Parathyroid adenoma (tissue), 2 donors: ENCODE results near the gene USP4.

Experiments used
- H2AFZ ChIP-seq: fragments of 300-600 bp; sonication (generic); one replicate; pipeline ENCODE4 v1.7.0; 2017; ENCODE audit warnings: antibody characterized with exemption, mild to moderate bottlenecking
- H3K27ac ChIP-seq: fragments of 300-600 bp; sonication (generic); one replicate; pipeline ENCODE4 v1.7.0; 2017
- H3K27me3 ChIP-seq: fragments of 300-600 bp; sonication (generic); one replicate; pipeline ENCODE4 v1.7.0; 2017; ENCODE audit warnings: low read length; ENCODE audit not compliant: control insufficient read depth, insufficient read depth
- H3K36me3 ChIP-seq: fragments of 300-600 bp; sonication (generic); one replicate; pipeline ENCODE4 v1.7.0; 2017; ENCODE audit warnings: low read length; ENCODE audit not compliant: control insufficient read depth, insufficient read depth
- H3K4me1 ChIP-seq: fragments of 300-600 bp; sonication (generic); one replicate; pipeline ENCODE4 v1.7.0; 2017; ENCODE audit warnings: control low read depth
- H3K4me2 ChIP-seq: fragments of 300-600 bp; sonication (generic); one replicate; pipeline ENCODE4 v1.7.0; 2017; ENCODE audit warnings: low read length
- H3K4me3 ChIP-seq: fragments of 300-600 bp; sonication (generic); one replicate; pipeline ENCODE4 v1.7.0; 2017; ENCODE audit warnings: low read depth, low read length
- H3K79me2 ChIP-seq: fragments of 300-600 bp; sonication (generic); one replicate; pipeline ENCODE4 v1.7.0; 2017; ENCODE audit warnings: control low read depth
- H3K9ac ChIP-seq: fragments of 300-600 bp; sonication (generic); one replicate; pipeline ENCODE4 v1.7.0; 2017; ENCODE audit warnings: mild to moderate bottlenecking
- H3K9me3 ChIP-seq: fragments of 300-600 bp; sonication (generic); one replicate; pipeline ENCODE4 v1.7.0; 2017; ENCODE audit warnings: low read length; ENCODE audit not compliant: control insufficient read depth
- TF ChIP-seq, protein P1 (sequence below): fragments of 300-600 bp; sonication (generic); IDR thresholded peaks from one replicate; pipeline ENCODE4 v1.7.0; 2017; ENCODE audit warnings: antibody characterized with exemption, mild to moderate bottlenecking
- donor health status: primary hyperparathyroidism.

USP4 gene

DNA sequence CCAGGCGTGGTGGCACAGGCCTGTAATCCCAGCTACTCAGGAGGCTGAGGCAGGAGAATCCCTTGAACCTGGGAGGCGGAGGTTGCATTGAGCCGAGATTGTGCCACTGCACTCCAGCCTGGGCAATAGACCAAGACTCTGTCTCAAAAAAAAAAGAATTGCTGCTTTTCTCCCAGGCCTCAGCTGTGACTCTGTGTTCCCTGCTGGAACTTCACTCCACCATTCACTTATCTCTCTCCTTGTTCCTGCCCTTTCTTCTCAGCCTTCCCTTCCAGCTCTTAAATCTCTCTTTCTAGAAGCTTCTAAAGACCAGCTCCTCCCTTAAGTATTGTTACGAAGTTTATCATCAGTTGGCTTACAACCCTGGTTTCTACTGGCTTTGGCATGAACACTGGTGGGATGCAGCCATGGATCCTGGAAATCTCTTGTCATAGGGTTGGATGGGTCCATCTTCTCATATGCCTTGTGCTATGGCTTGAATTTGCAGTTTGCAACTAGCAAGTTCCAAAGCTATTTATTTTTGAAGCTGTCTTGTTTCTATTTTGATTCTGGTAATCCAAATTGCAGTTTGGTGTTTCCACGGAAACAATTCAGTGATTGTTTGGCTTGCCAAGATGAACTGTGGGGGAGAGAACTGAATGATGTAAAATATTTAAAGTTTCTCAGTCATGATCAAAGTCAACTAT lies 73.3 kb downstream of the USP4 start:
- Histone ChIP-seq H3K9me3 (no peaks in the 10 kb centered on the region), H3K27me3 (no peaks in the 10 kb centered on the region), H3K9ac (no peak overlapping the region), H3K79me2 (no peaks in the 10 kb centered on the region), H3K36me3 (no peaks in the 10 kb centered on the region), H3K27ac (no peak overlapping the region), H3K4me3 (no peak overlapping the region), H3K4me1 (no peaks in the 10 kb centered on the region), H2AFZ (no peak overlapping the region), H3K4me2 (no peak overlapping the region)
- TF ChIP-seq, protein P1, sequence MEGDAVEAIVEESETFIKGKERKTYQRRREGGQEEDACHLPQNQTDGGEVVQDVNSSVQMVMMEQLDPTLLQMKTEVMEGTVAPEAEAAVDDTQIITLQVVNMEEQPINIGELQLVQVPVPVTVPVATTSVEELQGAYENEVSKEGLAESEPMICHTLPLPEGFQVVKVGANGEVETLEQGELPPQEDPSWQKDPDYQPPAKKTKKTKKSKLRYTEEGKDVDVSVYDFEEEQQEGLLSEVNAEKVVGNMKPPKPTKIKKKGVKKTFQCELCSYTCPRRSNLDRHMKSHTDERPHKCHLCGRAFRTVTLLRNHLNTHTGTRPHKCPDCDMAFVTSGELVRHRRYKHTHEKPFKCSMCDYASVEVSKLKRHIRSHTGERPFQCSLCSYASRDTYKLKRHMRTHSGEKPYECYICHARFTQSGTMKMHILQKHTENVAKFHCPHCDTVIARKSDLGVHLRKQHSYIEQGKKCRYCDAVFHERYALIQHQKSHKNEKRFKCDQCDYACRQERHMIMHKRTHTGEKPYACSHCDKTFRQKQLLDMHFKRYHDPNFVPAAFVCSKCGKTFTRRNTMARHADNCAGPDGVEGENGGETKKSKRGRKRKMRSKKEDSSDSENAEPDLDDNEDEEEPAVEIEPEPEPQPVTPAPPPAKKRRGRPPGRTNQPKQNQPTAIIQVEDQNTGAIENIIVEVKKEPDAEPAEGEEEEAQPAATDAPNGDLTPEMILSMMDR = no peak

DNA sequence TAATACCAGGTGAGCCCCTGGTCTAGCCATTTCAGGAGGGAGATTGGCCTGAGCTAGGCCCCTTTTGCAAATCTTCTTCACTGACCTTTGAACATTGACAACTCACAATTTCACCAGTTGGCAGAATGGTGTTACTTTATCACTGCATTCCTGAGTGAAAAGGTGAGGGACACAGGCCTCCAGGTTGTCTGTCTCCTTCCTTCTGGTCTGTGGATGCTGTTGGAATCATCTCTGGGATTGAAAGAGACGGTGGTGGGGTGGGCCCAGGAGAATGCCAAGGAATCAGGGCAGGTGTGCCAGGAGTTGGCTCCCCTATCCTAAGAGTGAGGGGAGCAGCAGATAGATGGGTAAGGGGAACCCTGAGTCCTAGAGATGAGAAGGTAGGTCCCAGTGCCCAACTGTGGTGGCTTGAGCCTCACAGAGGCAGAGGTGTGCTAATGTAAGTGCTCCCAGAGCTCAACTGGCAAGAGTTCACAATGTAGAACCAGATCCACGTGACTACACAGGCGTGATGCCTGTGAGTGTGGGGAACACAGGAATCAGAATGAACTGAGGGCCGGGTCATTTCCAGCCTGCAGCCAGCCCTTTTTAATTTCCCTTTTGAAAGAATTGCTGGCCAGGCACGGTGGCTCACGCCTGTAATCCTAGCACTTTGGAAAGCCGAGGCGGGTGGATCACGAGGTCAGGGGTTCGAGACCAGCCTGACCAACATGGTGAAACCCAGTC lies 74.0 kb downstream of the USP4 start:
- Histone ChIP-seq H3K79me2 (no peaks in the 10 kb centered on the region), H3K9ac (no peak overlapping the region), H3K4me2 (no peak overlapping the region), H3K27me3 (no peaks in the 10 kb centered on the region), H3K36me3 (no peaks in the 10 kb centered on the region), H3K4me3 (no peak overlapping the region), H3K27ac (no peak overlapping the region), H3K4me1 (no peaks in the 10 kb centered on the region), H2AFZ (no peak overlapping the region), H3K9me3 (no peaks in the 10 kb centered on the region)
- TF ChIP-seq, protein P1 = no peak

DNA sequence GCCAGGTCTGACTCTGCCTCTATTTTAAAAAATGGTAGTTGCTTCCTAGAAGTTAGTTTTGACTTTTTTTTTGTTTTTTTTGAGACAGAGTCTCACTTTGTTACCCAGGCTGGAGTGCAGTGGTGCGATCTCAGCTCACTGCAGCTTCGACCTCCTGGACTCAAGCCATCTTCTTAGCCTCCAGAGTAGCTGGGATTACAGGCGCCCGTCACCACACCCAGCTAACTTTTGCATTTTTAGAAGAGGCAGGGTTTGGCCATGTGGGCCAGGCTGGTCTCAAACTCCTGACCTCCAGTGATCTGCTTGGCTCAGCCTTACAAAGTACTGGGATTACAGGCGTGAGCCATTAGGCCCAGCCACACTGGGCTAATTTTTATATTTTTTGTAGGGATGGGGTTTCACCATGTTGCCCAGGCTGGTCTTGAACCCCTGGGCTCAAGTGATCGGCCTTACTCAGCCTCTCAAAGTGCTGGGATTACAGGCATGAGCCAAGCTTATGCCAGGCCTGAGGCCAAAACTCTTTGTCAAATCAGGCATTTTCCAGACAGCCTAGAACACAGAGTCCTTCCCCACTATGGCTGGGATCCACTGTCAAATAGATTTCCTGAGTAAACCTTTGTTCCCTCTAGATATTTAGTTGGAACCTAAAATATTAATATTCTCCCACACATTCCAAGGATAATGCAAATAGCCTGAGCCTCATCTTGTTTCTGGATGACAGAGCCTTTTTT lies 76.5 kb downstream of the USP4 start:
- Histone ChIP-seq H2AFZ (no peak overlapping the region), H3K4me1 (no peaks in the 10 kb centered on the region), H3K9me3 (no peaks in the 10 kb centered on the region), H3K4me2 (no peak overlapping the region), H3K27ac (no peak overlapping the region), H3K79me2 (no peaks in the 10 kb centered on the region), H3K36me3 (no peaks in the 10 kb centered on the region), H3K9ac (no peak overlapping the region), H3K4me3 (no peak overlapping the region), H3K27me3 (no peaks in the 10 kb centered on the region)
- TF ChIP-seq, protein P1 = no peak

DNA sequence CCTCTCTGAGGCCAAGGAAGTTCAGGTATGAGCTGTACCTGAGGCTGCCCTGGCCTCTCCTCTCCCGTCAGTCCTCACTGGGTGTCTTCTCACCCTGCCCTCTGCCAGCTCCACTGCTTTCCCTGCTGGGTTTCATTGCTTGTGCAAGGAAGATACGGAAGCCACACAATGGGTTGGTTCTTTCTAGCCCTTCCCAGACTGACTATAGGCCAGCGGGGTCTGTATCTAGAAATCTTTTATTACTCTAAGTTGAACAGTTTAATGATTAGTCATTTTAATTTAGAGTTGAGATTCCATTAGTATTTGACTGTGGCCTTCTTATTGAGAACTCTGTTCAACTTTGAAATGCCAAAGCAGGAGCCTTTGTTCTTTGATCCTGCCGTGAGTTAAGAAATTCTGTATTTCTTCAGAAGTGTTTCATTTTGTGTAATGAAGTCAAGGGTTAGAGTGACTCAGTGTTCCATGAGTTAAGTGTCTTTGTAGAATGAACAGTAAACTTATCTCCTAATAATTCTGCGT lies 79.0 kb downstream of the USP4 start:
- Histone ChIP-seq H3K27me3 (no peaks in the 10 kb centered on the region), H3K36me3 (no peaks in the 10 kb centered on the region), H3K27ac (no peak overlapping the region), H3K4me1 (no peaks in the 10 kb centered on the region), H3K9ac (no peak overlapping the region), H2AFZ (no peak overlapping the region), H3K4me2 (no peak overlapping the region), H3K9me3 (no peaks in the 10 kb centered on the region), H3K4me3 (no peak overlapping the region), H3K79me2 (no peaks in the 10 kb centered on the region)
- TF ChIP-seq, protein P1 = no peak
